22Rv1 (cell line): ENCODE results near the gene TSC22D1.
"Not testable (repeated sequence)": the region's sequence is repeated elsewhere in the genome, so short reads cannot be mapped to it uniquely, and the experiment has no call there.

ENCODE experiments used
- H3K27ac ChIP-seq: fragments of 450-650 bp; 2 replicates; pipeline ENCODE4 v1.5.1; 2017
- CTCF ChIP-seq: fragments of 450-650 bp; IDR thresholded peaks from 2 replicates; pipeline ENCODE4 v1.5.1; 2017; ENCODE audit warnings: mild to moderate bottlenecking
- ZFX ChIP-seq: fragments of 450-650 bp; IDR thresholded peaks from 2 replicates; pipeline ENCODE4 v1.6.1; 2017; ENCODE audit warnings: antibody characterized with exemption, borderline replicate concordance

Gene TSC22D1

GRCh38 chr13:44464471-44464870 lies 111.7 kb downstream of the TSC22D1 start:
- TF ChIP-seq CTCF: no peak
- no peak overlapping the region for H3K27ac ChIP-seq

DNA sequence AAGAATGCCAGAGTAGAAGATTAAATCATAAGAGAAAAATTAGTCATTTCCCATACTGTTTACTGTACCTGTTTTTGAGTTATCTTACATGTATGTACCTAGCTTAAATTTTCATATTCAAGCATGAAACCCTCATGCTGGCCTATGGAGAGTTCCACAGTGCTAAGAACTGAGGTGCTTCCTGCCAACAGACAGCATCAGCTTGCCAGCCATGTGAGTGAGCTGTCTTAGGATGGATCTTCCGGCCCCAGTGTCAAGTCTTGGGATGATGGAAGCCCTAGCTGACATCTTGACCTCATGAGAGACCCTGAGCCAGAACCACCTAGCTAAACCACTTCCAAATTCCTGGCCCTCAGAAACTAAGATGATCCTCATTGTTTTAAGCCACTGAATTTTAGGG lies 112.4 kb downstream of the TSC22D1 start:
- TF ChIP-seq CTCF: no peak
- no peak for TF ChIP-seq ZFX
- no peak overlapping the region for H3K27ac ChIP-seq

DNA sequence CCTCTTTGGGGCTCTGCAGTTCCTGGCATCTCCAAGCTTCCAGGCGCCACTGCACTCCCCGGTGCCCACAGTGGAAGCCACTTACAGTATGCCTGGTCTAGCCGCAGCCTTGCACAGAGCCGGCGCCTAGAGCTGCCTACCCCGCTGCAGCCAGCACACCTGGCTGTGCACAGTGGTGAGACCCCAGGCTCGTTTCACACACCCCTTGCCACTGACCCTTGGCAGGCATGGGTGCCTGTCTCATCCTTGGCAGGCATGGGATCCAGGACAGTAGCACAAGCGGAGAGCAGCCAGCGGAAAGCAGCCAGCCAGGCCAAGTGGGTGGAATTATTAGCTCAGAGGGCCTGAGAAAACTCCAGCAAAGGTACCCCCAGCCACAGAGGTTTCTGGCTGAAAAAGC lies 116.5 kb downstream of the TSC22D1 start:
- no peak overlapping the region for H3K27ac ChIP-seq

DNA sequence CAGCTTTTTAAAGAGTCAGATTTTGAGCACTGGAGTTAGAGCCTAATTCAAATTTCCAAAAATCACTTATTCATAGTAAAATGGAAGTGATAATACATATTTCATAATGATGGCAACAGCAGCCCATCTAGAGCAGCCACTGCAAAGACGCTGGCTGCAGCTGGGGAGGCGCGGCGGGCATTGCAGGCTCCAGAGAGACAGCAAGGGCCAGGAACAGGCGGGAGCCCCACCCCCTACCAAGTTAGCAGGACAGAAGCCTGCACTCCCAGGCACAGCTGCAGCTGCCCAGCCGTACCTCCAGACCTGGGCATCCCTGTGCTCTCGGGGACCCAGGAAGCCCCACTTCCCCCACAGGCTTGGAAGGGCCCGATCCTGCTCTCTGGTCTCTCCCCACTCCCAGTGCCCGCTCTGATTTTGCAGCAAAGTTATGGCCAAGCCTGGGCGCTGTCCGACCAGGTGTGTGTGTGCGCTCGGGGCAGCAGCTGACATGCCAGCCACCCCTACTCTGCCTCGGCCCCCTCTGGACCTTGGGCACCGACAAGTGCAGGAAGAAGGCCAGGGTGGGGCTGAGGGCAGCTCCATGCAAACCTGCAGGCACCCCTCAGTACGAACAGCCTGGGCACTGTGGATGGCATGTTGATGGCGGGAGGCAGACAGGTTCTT lies 117.7 kb downstream of the TSC22D1 start:
- TF ChIP-seq ZFX: no peak
- TF ChIP-seq CTCF: no peak
- H3K27ac ChIP-seq: no peak overlapping the region

More for the DNA sequence above, 116.5 kb downstream of the TSC22D1 start:
- TF ChIP-seq CTCF: no peak

- not testable (repeated sequence) for H3K27ac ChIP-seq
These were observed 119.9 kb downstream of the TSC22D1 start for GRCh38 chr13:44456212-44456611.

GRCh38 chr13:44455769-44456168 lies 120.4 kb downstream of the TSC22D1 start:
- no peak overlapping the region for H3K27ac ChIP-seq
- TF ChIP-seq CTCF: no peak
- TF ChIP-seq ZFX: no peak

DNA sequence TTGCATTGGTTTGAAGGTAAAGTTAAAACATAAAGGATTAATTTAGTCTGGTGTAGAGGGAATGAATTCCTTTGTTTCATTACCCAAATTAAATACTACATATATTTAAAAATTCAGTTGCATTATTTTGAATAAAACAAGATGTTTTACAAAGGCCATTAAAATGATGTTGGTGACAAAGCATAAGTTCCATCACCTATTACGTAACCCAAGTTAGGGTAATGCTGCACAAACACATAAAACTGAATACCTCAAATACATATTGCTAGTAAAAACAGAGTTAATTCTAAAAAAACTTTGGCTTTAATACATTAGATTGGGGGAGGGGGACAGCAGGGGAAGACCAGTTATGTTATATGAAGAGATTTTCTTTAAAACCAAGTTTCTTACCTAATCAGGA lies 122.2 kb downstream of the TSC22D1 start:
- no peak for TF ChIP-seq ZFX
- no peak overlapping the region for H3K27ac ChIP-seq

DNA sequence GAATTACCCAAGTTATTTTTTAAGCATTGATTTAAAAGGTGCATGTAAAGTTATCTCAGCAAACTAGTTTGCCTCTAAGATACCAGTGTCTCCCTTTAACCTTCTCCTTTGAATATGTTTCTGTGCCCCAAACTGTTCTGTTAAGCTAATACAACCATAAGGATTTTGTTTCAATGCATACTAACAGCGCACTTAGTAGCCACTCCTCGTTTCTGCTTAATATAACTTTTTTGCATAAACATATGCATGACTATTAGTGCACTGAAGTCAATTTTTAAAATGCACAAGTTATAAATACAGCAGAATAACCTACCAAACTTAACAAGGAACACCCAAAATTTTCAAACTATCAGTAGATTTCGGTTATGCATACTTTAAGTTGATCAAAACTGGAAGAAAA lies 123.1 kb downstream of the TSC22D1 start:
- TF ChIP-seq CTCF (no peak), ZFX (no peak)
- H3K27ac ChIP-seq: no peak overlapping the region

GRCh38 chr13:44452418-44452817 lies 123.7 kb downstream of the TSC22D1 start:
- no peak overlapping the region for H3K27ac ChIP-seq
- no peak for TF ChIP-seq CTCF
- TF ChIP-seq ZFX: no peak
